ENCODE data around the gene UQCC5. TPM values are rescaled to one million over a fixed set of nuclear protein-coding genes. Genes with fewer than 3 reads are reported as not detected.

The UQCC5 gene
- total and polyA plus RNA-seq, 2 donors (not counting 3 experiments of a cell fraction or from before 2014, with no cell fraction given): 9.9 to 22.6 TPM

- FAIRE-seq: no peak
- BruUV-seq (replicated peaks): no TSS peak
- H3K27me3 ChIP-seq (ENCODE audit: control insufficient read depth in 2 of 2, insufficient read depth in 2 of 2, low read length in 2 of 2): no peaks in the 10 kb centered on the region
- no peaks in the 10 kb centered on the region for H3K9me1 ChIP-seq (replicated peaks; ENCODE audit: control insufficient read depth, extremely low read depth, insufficient read depth, low read length)
- no peaks in the 10 kb centered on the region for H3K4me1 ChIP-seq (ENCODE audit: control insufficient read depth, extremely low read depth, insufficient read depth, low read length)
- H2AFZ ChIP-seq (ENCODE audit: low read depth, low read length): no peak overlapping the region
- ChIA-PET CTCF (no interaction called here), POLR2A (no interaction called here)
- DNase-seq (ENCODE audit: low read depth, low spot score): no peak
- intact Hi-C loops (cut with micrococcal nuclease) (no loop called here), dilution Hi-C loops (cut with MboI; ENCODE audit: extremely low pct_ligation_motif_present, low sequenced_read_pairs) (no loop called here)
- no peak overlapping the region for H3K9ac ChIP-seq (replicated peaks; ENCODE audit: extremely low read depth, insufficient read depth, low read length)
- no peak overlapping the region for H3K4me3 ChIP-seq (replicated peaks in 1 of 3; ENCODE audit: insufficient read depth in 1 of 3, low read depth in 1 of 3, low read length in 3 of 3)
- peaks cover 2% of the 10 kb centered on the region for H3K79me2 ChIP-seq (ENCODE audit: control insufficient read depth, insufficient read depth, low read length)
- H3K4me2 ChIP-seq (ENCODE audit: insufficient read depth, low read length): no peak overlapping the region
- no peaks in the 10 kb centered on the region for H3K9me3 ChIP-seq (replicated peaks; ENCODE audit: control insufficient read depth, insufficient read depth, low read length)
- H3K36me3 ChIP-seq (ENCODE audit: control insufficient read depth in 2 of 2, extremely low read depth in 1 of 2, insufficient read depth in 2 of 2, low read length in 2 of 2): peaks cover 27% of the 10 kb centered on the region in 2 experiments
- TF ChIP-seq CTCF (IDR thresholded peaks at IDR 0.05; ENCODE audit: extremely low read depth in 1 of 2, insufficient read depth in 1 of 2, low read depth in 1 of 2, low read length in 2 of 2) (no peak), MYC (IDR thresholded peaks at IDR 0.05; ENCODE audit: low read depth, low read length) (no peak), FOS (IDR thresholded peaks at IDR 0.05; ENCODE audit: borderline replicate concordance, insufficient read depth, low read length) (no peak), GATA2 (IDR thresholded peaks at IDR 0.05; ENCODE audit: insufficient read depth, insufficient read length, low read depth, low read length) (no peak), POLR2AphosphoS5 (IDR thresholded peaks at IDR 0.05; ENCODE audit: insufficient read depth, low read depth, low read length) (no peak), JUN (IDR thresholded peaks at IDR 0.05; ENCODE audit: borderline replicate concordance, insufficient read depth, insufficient read length, low read depth) (no peak), POLR2A (IDR thresholded peaks at IDR 0.05; ENCODE audit: low read depth, low read length) (no peak), EZH2 (IDR thresholded peaks at IDR 0.05; ENCODE audit: borderline replicate concordance, low read depth, low read length, severe bottlenecking) (no peak)
- TF ChIP-seq, protein P1, sequence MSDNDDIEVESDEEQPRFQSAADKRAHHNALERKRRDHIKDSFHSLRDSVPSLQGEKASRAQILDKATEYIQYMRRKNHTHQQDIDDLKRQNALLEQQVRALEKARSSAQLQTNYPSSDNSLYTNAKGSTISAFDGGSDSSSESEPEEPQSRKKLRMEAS (IDR thresholded peaks at IDR 0.05; ENCODE audit: insufficient read depth, insufficient read length): no peak
- no peak overlapping the region for H3K27ac ChIP-seq (ENCODE audit: insufficient read depth, low read depth, low read length)
- H4K20me1 ChIP-seq (replicated peaks; ENCODE audit: control insufficient read depth, extremely low read depth, insufficient read depth, low read length): no peaks in the 10 kb centered on the region
These were observed 17.8 kb downstream of the UQCC5 start for GRCh38 chr3:52554026-52554755.
